Prostate gland (tissue), 2 donors: ENCODE results near the gene CSTPP1. TPM values are rescaled to one million over a fixed set of nuclear protein-coding genes. Genes with fewer than 3 reads are reported as not detected.
"Not testable (repeated sequence)": the region's sequence is repeated elsewhere in the genome, so short reads cannot be mapped to it uniquely, and the experiment has no call there.

Experiments
- DNase-seq: peaks from one replicate; pipeline ENCODE4 v3.0.0-alpha.2; 2019; ENCODE audit warnings: low spot score
- H3K27ac ChIP-seq, 2 donors: fragments of 200-600 bp; sonication (generic); 2 replicates each; pipeline ENCODE4 v1.5.1; 2017 to 2019
- H3K27me3 ChIP-seq: fragments of 200-600 bp; sonication (generic); replicated peaks from 2 replicates; pipeline ENCODE4 v1.5.1; 2019; ENCODE audit not compliant: insufficient read depth
- H3K36me3 ChIP-seq, 2 donors: fragments of 200-600 bp; sonication (generic); 1 replicate in 1 of 2; 2 replicates in 1 of 2; pipeline versions ENCODE4 v1.5.1 to v1.8.1; 2017 to 2019
- H3K4me1 ChIP-seq: fragments of 200-600 bp; sonication (generic); replicated peaks from 2 replicates; pipeline ENCODE4 v1.5.1; 2019
- H3K4me3 ChIP-seq, 2 donors: fragments of 200-600 bp; sonication (generic); 2 replicates each; pipeline ENCODE4 v1.5.1; 2017 to 2019
- H3K9me3 ChIP-seq: fragments of 200-600 bp; sonication (generic); 2 replicates; pipeline ENCODE4 v1.5.1; 2017
- CTCF ChIP-seq, 4 experiments: fragments of 200-600 bp in 2 of 4; fragments of 450-650 bp in 2 of 4; sonication (generic) in 2 of 4; IDR thresholded peaks; 1 replicate in 3 of 4; 2 replicates in 1 of 4; pipeline ENCODE4 v1.5.1; 2016 to 2019; ENCODE audit warnings: antibody characterized with exemption in 4 of 4, mild to moderate bottlenecking in 2 of 4, moderate library complexity in 2 of 4
- POLR2A ChIP-seq: fragments of 450-650 bp; IDR thresholded peaks from one replicate; pipeline ENCODE4 v1.6.1; 2016; ENCODE audit warnings: antibody characterized with exemption, mild to moderate bottlenecking
- POLR2AphosphoS5 ChIP-seq: sonication (generic); formaldehyde crosslinking; IDR thresholded peaks from one replicate; pipeline ENCODE4 v1.6.1; 2017; ENCODE audit warnings: antibody characterized with exemption
- WGBS: methylation state at CpG from one replicate; pipeline ENCODE4 v1.1.5; 2018; 5-methylcytosine and 5-hydroxymethylcytosine counted together
- intact Hi-C: fragments of 100-400 bp; cut with DNase I; formaldehyde crosslinking; loops from one replicate; pipeline ENCODE4 v1.14.2; 2022
- total RNA-seq, 2 donors: library from RNA; depleted of rRNA; stranded (reverse); fragments of >200 nt; gene quantifications; one replicate each; pipeline ENCODE4 v1.1.0, GENCODE V29; 2016

CSTPP1 gene
- total RNA-seq, 2 donors from 2014 or later = 28.5 to 47.0 TPM

- no peaks in the 10 kb centered on the region for H3K36me3 ChIP-seq
- intact Hi-C loops = loop anchor here (1.0 kb wide), 1 partner anchor 27 kb away; the partner anchor contains the start of gene DDB2
- peak overlapping the region in 1 of 2 donors; percentile 91 for H3K4me3 ChIP-seq
- H3K4me1 ChIP-seq = peaks cover 7% of the 10 kb centered on the region
- H3K27ac ChIP-seq = peak overlapping the region; percentile 91 to 94
- WGBS = 31% methylated on average over 5 of the region's 5 CpGs
- TF ChIP-seq POLR2A (no peak), POLR2AphosphoS5 (no peak), CTCF (IDR thresholded peaks at IDR 0.05) (no peak)
- no peak for DNase-seq
- no peaks in the 10 kb centered on the region for H3K27me3 ChIP-seq
- no peaks in the 10 kb centered on the region for H3K9me3 ChIP-seq
Observed at GRCh38 chr11:47187723-47188122, 251.2 kb downstream of the CSTPP1 start.

DNA sequence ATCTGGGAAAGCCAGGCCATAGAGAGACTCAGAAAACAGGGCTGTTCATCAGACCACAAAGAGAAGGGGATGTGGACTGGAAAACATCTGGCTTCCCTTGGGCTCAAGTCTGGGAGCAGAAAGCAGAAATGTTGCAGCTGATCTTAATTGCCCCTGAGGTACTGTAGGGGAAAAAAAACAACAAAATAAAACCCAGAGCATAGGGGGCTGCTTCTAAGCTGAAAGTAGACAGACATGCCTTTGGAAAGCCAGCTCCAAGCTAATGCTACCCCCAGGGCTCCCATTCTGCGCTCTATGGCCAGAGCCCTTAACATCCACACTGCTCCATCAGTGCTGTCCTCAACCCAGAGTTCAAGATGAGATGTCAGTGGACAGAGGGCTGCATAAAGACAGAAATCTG lies 251.7 kb downstream of the CSTPP1 start:
- 100% methylated on average over 1 of the region's 1 CpG for WGBS
- TF ChIP-seq POLR2AphosphoS5 = no peak
- TF ChIP-seq POLR2A = no peak
- no peak for TF ChIP-seq CTCF (IDR thresholded peaks at IDR 0.05)
- Histone ChIP-seq H3K4me1 (peaks cover 7% of the 10 kb centered on the region), H3K9me3 (no peaks in the 10 kb centered on the region), H3K36me3 (no peaks in the 10 kb centered on the region), H3K4me3 (no peak overlapping the region), H3K27me3 (no peaks in the 10 kb centered on the region), H3K27ac (peak overlapping the region in 1 of 2 donors; percentile 91)
- intact Hi-C loops = no loop called here
- DNase-seq = no peak

DNA sequence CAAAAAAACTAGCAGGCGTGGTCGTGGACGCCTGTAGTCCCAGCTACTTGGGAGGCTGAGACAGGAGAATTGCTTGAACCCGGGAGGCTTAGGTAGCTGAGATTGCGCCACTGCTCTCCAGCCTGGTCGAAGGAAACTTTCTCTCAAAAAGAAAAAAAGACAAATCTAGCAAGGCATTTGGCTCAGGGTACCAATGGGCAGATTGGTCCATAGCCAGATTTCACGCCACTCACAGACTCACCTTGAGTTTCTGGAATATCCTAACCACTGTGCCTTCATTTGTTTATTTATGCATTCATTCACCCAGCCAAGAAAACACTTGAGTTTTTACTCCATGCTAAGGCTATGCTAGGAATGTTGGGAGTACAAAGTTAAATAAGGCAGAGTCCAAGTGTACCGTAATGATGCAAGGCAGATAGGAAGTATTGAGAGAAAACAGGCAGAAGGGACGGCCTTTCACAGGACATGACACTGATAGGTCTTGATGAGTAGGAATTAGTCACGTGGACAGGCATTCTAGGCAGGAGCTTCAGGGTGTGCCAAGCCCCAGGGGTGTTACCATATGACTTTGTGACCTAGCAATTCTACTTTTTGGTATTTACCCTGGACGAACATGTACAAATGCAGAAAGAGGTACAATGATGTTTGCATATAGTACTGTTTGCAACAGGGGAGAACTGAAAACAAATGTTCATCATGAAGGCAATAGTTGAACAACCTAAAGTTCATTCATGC lies 252.7 kb downstream of the CSTPP1 start:
- intact Hi-C loops = no loop called here

GRCh38 chr11:47191137-47191536 lies 254.6 kb downstream of the CSTPP1 start:
- DNase-seq, H3K4me1 ChIP-seq, H3K4me3 ChIP-seq, intact Hi-C loops, H3K9me3 ChIP-seq, H3K27ac ChIP-seq, H3K36me3 ChIP-seq, H3K27me3 ChIP-seq: not testable (repeated sequence)
- WGBS = 85% methylated on average over 10 of the region's 10 CpGs

More for the DNA sequence above, 252.7 kb downstream of the CSTPP1 start:
- Histone ChIP-seq H3K36me3 (no peaks in the 10 kb centered on the region), H3K4me3 (no peak overlapping the region), H3K27ac (peak overlapping the region in 1 of 2 donors; percentile 41), H3K9me3 (no peaks in the 10 kb centered on the region), H3K27me3 (no peaks in the 10 kb centered on the region), H3K4me1 (peaks cover 7% of the 10 kb centered on the region)
- WGBS = 53% methylated on average over 11 of the region's 11 CpGs
- TF ChIP-seq POLR2A (no peak), POLR2AphosphoS5 (peak; percentile 77)
- DNase-seq = peak; percentile 36

GRCh38 chr11:47192111-47192510 lies 255.6 kb downstream of the CSTPP1 start:
- no peaks in the 10 kb centered on the region for H3K4me1 ChIP-seq
- no peak overlapping the region for H3K27ac ChIP-seq
- H3K4me3 ChIP-seq = no peak overlapping the region
- 86% methylated on average over 4 of the region's 4 CpGs for WGBS
- H3K9me3 ChIP-seq = no peaks in the 10 kb centered on the region
- intact Hi-C loops = no loop called here
- no peak for DNase-seq
- no peaks in the 10 kb centered on the region for H3K36me3 ChIP-seq
- H3K27me3 ChIP-seq = no peaks in the 10 kb centered on the region
- no peak for TF ChIP-seq POLR2AphosphoS5
- no peak for TF ChIP-seq CTCF (IDR thresholded peaks at IDR 0.05)
- no peak for TF ChIP-seq POLR2A

- DNase-seq, H3K36me3 ChIP-seq, H3K27me3 ChIP-seq, intact Hi-C loops, H3K4me1 ChIP-seq, H3K4me3 ChIP-seq, H3K9me3 ChIP-seq, H3K27ac ChIP-seq: not testable (repeated sequence)
- 96% methylated on average over 9 of the region's 9 CpGs for whole genome bisulfite sequencing
Observed at GRCh38 chr11:47198161-47198560, 261.6 kb downstream of the CSTPP1 start.
